Measurements from ENCODE around the gene NNT. TPM values are rescaled to one million over a fixed set of nuclear protein-coding genes. Genes with fewer than 3 reads are reported as not detected.
A peak's percentile ranks its signal among the peaks of the same experiment; 100 is the strongest.
"Not testable (repeated sequence)": the region's sequence is repeated elsewhere in the genome, so short reads cannot be mapped to it uniquely, and the experiment has no call there.

NNT gene
- total RNA-seq, 1 donor from 2014 or later, result 52.2 TPM

DNA sequence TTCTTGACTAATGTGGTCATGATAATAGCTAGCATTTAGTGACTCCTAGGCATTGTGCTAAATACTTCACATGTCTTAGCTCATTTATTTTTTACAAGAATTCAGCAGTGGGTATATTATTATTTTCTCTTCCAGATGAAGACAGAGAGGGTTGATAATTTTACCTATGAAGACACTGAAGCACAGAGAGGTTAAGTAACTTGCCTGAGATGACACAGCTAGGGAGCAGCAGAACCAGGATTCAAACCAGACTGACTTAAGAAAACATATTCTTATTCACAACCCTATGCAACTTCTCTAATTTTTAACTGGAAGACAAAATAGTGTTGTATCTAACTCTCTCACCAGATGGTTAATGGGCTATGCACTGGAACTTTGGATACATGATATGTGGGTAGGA lies 44.8 kb downstream of the NNT start:
- Mint-ChIP-seq H3K9me3 (no peaks in the 10 kb centered on the region), H3K4me1 (no peaks in the 10 kb centered on the region), H3K4me3 (no peak overlapping the region), H3K27me3 (no peaks in the 10 kb centered on the region), H3K27ac (no peak overlapping the region), H3K36me3 (ENCODE audit: low read depth) (peaks cover 39% of the 10 kb centered on the region)
- intact Hi-C loops (cut with micrococcal nuclease), result no loop called here
- no peak for DNase-seq

DNA sequence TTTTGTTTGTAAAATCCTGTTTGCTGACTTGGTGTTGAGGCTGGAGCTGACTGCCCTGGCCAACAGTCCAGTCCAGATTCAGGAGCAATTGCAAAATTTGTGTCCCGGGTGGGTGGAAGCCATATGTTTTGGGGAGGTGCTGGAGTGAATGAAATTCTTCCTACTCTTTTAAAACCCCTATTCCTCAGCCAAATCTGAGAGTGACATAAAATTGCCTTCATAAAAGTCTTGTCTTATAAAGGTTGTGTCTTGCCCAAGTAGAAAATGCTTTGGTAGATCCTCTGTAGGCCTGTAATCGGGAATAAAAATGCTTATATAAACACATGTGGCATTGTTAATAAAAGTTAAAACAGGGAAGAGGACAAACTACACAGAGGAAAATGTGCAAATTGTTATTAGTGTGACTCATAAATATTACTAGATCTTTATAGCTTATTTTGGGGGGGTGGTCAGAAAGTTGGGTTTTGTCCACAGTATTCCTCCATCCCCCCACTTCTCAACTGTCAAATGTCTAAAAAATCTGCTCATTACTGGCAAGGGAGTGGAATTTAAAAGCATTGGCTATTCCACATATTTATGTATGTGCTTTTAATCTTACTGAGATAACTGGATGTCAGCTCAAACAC lies 45.6 kb downstream of the NNT start:
- H3K4me3 Mint-ChIP-seq, result no peak overlapping the region
- no peak for DNase-seq
- H3K4me1 Mint-ChIP-seq, result no peaks in the 10 kb centered on the region
- H3K27ac Mint-ChIP-seq, result no peak overlapping the region
- intact Hi-C loops (cut with micrococcal nuclease), result no loop called here
- H3K9me3 Mint-ChIP-seq, result no peaks in the 10 kb centered on the region
- H3K27me3 Mint-ChIP-seq, result no peaks in the 10 kb centered on the region
- H3K36me3 Mint-ChIP-seq (ENCODE audit: low read depth), result peaks cover 45% of the 10 kb centered on the region

DNA sequence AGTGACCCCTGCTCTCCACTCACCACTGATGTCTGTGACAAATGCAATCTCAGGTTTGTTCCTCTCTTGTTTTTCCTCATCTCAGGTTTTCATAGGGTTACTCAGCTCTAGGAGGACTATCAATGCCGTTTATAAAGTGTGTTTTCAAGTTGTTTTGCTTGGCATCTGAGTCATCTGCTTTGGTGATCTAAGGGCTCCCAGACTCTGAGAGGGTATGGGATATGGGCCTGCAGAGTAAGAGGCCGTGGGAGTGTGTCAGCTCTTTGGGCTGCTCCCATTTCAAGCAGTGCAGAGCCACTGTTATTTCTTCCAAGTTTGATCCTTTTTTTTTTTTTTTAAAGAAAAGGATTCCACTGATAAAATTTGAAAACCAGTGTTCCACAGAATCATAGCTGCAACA lies 46.3 kb downstream of the NNT start:
- H3K4me1 Mint-ChIP-seq, result no peaks in the 10 kb centered on the region
- no peak overlapping the region for H3K27ac Mint-ChIP-seq
- no peak for DNase-seq
- no peak overlapping the region for H3K4me3 Mint-ChIP-seq
- intact Hi-C loops (cut with micrococcal nuclease), result no loop called here
- H3K36me3 Mint-ChIP-seq (ENCODE audit: low read depth), result peaks cover 48% of the 10 kb centered on the region
- H3K9me3 Mint-ChIP-seq, result no peaks in the 10 kb centered on the region
- H3K27me3 Mint-ChIP-seq, result no peaks in the 10 kb centered on the region

DNA sequence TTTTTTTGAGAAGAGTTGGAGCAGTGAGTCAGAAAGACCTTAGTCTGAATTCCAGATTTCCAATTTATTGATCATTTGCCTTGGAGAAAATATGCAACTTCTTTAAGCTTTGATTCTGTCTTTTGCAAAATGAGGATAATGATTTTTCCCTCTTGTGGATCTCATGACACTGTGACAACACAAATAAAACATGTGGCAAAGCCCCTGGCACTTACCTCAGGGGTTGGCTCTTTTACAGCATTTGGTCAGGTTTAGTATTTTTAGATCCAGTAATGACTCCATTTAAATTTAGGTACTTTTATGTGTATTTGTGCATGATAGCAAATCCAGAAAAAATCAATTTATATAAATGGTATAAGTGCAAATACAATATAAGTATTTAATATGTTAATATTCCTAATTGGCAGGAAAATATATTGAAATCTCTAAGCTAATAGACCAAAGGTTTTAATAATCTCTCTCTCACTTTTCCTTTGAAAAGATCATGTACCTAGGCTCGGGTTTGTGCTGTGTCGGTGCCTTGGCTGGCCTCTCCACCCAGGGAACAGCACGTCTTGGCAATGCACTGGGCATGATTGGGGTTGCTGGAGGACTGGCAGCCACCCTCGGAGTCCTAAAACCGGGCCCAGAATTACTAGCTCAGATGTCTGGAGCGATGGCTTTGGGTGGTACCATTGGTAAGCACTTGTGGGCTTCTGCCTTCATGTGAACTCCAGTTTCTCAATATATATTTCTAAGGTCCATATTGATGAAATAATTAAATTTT lies 49.7 kb downstream of the NNT start:
- H3K27ac Mint-ChIP-seq, result no peak overlapping the region
- no peaks in the 10 kb centered on the region for H3K27me3 Mint-ChIP-seq
- no peak overlapping the region for H3K4me3 Mint-ChIP-seq
- H3K9me3 Mint-ChIP-seq, result no peaks in the 10 kb centered on the region
- intact Hi-C loops (cut with micrococcal nuclease), result no loop called here
- H3K36me3 Mint-ChIP-seq (ENCODE audit: low read depth), result peaks cover 55% of the 10 kb centered on the region
- DNase-seq, result no peak
- H3K4me1 Mint-ChIP-seq, result no peaks in the 10 kb centered on the region

DNA sequence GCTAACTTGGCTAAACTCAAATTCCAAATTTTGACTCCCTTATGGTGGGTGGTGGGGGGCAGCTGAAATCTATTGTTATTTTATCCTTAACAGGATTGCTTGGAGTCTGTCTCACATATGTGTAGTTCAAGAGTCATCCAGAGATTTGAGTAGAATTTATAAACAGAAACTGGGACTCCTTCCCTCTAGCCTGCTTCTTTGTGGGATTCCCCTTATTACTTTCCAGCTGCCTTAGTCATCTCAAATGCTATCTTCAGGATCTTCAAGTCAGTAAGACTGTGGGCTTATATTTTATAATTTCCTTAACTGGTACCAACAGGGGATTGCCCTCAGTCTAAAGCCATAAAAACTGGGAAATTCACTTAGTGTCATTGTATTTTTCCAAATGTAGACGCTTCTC lies 55.5 kb downstream of the NNT start:
- no peak overlapping the region for H3K4me3 Mint-ChIP-seq
- DNase-seq, result no peak
- H3K27ac Mint-ChIP-seq, result no peak overlapping the region
- intact Hi-C loops (cut with micrococcal nuclease), result no loop called here
- H3K9me3 Mint-ChIP-seq, result peaks cover 4% of the 10 kb centered on the region
- H3K27me3 Mint-ChIP-seq, result no peaks in the 10 kb centered on the region
- peaks cover 2% of the 10 kb centered on the region for H3K4me1 Mint-ChIP-seq
- H3K36me3 Mint-ChIP-seq (ENCODE audit: low read depth), result peaks cover 57% of the 10 kb centered on the region

DNA sequence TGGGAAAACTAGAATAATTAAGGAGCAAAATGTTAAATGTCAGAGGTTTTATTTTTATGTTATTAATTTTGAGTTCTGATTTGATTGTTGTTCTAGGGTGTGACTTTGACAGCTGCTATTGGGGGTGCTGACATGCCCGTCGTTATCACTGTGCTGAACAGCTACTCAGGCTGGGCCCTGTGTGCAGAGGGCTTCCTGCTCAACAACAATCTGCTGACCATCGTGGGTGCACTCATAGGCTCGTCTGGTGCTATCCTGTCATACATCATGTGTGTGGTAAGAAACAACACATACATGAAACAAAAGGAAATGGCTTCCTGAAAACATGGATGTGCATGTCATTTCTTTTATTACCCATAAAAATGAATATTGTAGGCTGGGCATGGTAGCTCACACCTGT lies 56.1 kb downstream of the NNT start:
- intact Hi-C loops (cut with micrococcal nuclease), result no loop called here
- DNase-seq, result no peak

DNA sequence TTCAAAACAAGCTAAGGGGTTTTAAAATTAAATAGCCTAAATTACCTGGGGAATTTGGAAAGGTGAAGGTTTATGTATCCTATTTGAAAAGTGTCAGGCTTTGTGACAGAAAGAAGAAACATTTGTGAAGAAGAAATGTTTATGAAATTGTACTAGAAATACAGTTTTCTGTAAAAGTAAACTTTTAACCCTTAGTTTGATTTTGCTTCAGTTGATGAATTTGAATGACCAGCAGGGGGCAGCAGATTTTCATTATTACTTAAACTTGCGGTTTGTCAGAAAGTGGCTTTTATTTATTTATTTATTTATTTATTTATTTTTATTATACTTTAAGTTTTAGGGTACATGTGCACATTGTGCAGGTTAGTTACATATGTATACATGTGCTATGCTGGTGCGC lies 58.1 kb downstream of the NNT start:
- Mint-ChIP-seq H3K9me3 (peaks cover 4% of the 10 kb centered on the region), H3K27me3 (no peaks in the 10 kb centered on the region), H3K4me3 (no peak overlapping the region), H3K36me3 (ENCODE audit: low read depth) (peaks cover 59% of the 10 kb centered on the region), H3K4me1 (peaks cover 2% of the 10 kb centered on the region), H3K27ac (no peak overlapping the region)
- DNase-seq, result peak; percentile 62
- intact Hi-C loops (cut with micrococcal nuclease), result no loop called here

More for the DNA sequence above, 56.1 kb downstream of the NNT start:
- no peak overlapping the region for H3K27ac Mint-ChIP-seq
- peaks cover 2% of the 10 kb centered on the region for H3K4me1 Mint-ChIP-seq
- peaks cover 4% of the 10 kb centered on the region for H3K9me3 Mint-ChIP-seq
- peaks cover 60% of the 10 kb centered on the region for H3K36me3 Mint-ChIP-seq (ENCODE audit: low read depth)
- no peak overlapping the region for H3K4me3 Mint-ChIP-seq
- no peaks in the 10 kb centered on the region for H3K27me3 Mint-ChIP-seq

DNA sequence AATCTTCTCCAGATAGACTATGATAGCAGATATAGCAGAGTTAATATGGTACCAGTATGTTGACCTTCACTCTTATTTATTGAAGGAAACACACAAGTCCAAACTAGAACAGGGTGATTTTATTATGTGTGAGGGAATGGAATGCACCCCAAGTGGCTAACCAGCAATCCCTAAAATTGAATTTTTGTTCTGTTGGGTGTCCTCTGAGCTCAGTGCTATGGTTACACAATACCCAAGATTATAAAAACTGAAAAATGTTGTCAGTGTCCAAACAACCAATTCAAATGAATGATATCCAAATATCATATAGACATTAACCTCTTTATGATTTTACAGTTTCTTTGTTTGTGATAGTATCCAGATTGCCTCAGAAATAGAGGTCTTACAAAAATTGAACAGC lies 60.9 kb downstream of the NNT start:
- Mint-ChIP-seq H3K4me1 (no peaks in the 10 kb centered on the region), H3K36me3 (ENCODE audit: low read depth) (peaks cover 59% of the 10 kb centered on the region), H3K4me3 (no peak overlapping the region), H3K9me3 (peaks cover 9% of the 10 kb centered on the region), H3K27me3 (no peaks in the 10 kb centered on the region), H3K27ac (no peak overlapping the region)
- intact Hi-C loops (cut with micrococcal nuclease), result no loop called here
- DNase-seq, result no peak

DNA sequence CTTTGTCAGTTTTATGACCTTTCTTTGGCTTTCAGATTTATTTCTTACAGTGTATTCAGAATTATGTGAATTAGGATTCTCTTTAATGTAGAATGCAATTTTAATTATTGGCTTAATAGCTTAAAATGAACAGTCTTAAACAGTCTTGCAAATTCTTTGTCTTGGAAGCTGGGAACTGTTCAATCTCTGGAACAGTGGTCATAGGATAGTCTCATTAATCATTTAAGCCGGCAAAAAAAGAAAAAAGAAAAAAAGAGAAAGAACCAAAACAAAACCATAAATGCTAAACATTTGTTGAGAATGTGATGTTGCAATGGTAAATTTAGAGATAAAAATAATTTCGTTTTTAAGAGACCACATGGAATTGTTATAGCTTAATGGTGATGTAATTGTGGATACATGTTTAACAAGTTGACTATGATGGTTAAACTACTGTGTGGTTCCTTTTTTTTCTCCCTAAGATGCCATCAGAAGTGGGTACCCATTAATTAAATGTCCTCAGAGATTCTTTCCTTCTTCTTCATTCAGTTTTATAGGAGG lies 61.6 kb downstream of the NNT start:
- Mint-ChIP-seq H3K4me1 (no peaks in the 10 kb centered on the region), H3K36me3 (ENCODE audit: low read depth) (peaks cover 54% of the 10 kb centered on the region), H3K27ac (no peak overlapping the region), H3K9me3 (peaks cover 9% of the 10 kb centered on the region), H3K4me3 (no peak overlapping the region), H3K27me3 (no peaks in the 10 kb centered on the region)
- intact Hi-C loops (cut with micrococcal nuclease), result no loop called here
- no peak for DNase-seq

DNA sequence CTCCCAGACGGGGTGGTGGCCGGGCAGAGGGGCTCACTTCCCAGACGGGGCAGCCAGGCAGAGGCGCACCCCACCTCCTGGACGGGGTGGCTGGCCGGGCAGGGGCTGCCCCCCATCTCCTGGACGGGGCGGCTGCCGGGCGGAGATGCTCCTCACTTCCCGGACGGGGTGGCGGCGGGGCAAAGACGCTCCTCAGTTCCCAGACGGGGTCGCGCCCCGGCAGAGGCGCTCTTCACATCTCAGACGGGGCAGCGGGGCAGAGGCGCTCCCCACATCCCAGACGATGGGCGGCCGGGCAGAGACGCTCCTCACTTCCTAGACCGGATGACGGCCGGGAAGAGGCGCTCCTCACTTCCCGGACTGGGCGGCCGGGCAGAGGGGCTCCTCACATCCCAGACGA lies 62.8 kb downstream of the NNT start:
- peaks cover 51% of the 10 kb centered on the region for H3K36me3 Mint-ChIP-seq (ENCODE audit: low read depth)
- intact Hi-C loops (cut with micrococcal nuclease); H3K9me3 Mint-ChIP-seq; DNase-seq; H3K27me3 Mint-ChIP-seq; H3K4me1 Mint-ChIP-seq; H3K27ac Mint-ChIP-seq; H3K4me3 Mint-ChIP-seq: not testable (repeated sequence)

DNA sequence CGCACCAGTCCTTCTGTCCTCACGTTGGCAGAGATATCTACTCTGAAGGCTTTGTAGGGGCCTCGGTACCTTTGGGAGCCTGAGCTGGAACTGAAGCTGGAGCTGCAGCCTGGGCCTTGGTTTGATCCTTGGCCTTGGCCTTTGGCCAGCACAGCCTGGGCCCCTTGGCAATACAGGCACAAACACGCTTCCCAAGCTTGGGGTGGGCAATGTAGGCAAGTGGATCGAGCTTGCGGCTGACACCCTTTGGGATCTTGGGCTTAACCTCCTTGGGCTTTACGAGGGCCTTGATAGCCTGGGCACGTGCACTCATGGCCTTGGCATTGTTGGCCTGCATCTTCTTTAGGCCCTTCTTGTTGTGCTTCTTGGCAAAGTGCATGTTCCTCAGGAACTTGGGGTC lies 63.7 kb downstream of the NNT start:
- H3K9me3 Mint-ChIP-seq; intact Hi-C loops (cut with micrococcal nuclease); H3K27ac Mint-ChIP-seq; DNase-seq; H3K4me3 Mint-ChIP-seq; H3K4me1 Mint-ChIP-seq; H3K27me3 Mint-ChIP-seq: not testable (repeated sequence)
- peaks cover 50% of the 10 kb centered on the region for H3K36me3 Mint-ChIP-seq (ENCODE audit: low read depth)

DNA sequence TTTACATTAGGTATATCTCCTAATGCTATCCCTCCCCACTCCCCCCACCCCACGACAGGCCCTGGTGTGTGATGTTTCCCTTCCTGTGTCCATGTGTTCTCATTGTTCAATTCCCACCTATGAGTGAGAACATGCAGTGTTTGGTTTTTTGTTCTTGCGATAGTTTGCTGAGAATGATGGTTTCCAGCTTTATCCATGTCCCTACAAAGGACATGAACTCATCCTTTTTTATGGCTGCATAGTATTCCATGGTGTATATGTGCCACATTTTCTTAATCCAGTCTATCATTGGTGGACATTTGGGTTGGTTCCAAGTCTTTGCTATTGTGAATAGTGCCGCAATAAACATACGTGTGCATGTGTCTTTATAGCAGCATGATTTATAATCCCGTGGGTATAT lies 64.4 kb downstream of the NNT start:
- H3K4me3 Mint-ChIP-seq; H3K27me3 Mint-ChIP-seq; H3K4me1 Mint-ChIP-seq; intact Hi-C loops (cut with micrococcal nuclease); H3K27ac Mint-ChIP-seq; H3K9me3 Mint-ChIP-seq; DNase-seq: not testable (repeated sequence)
- H3K36me3 Mint-ChIP-seq (ENCODE audit: low read depth), result peaks cover 52% of the 10 kb centered on the region

DNA sequence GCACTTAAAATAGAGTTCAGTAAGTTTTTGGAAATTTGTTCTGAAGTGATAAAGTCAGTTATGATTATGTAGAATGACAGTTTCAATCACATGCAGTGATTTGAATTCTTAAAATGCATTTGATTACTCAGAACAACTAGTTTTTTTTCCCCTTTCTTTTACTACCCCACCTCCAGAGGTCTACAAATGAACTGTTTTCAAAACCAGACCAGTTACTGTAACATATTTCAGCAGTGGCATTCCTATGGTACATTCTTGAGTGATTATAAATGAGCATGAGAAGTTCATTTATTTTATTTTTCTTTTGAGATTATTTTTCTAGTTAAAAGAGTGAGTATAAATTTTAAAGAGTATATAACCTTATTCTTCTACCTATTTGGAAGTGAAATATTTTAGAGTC lies 71.6 kb downstream of the NNT start:
- H3K27me3 Mint-ChIP-seq, result no peaks in the 10 kb centered on the region
- no peak overlapping the region for H3K4me3 Mint-ChIP-seq
- DNase-seq, result no peak
- H3K4me1 Mint-ChIP-seq, result peaks cover 1% of the 10 kb centered on the region
- intact Hi-C loops (cut with micrococcal nuclease), result no loop called here
- no peak overlapping the region for H3K27ac Mint-ChIP-seq
- H3K9me3 Mint-ChIP-seq, result no peaks in the 10 kb centered on the region
- H3K36me3 Mint-ChIP-seq (ENCODE audit: low read depth), result peaks cover 30% of the 10 kb centered on the region

DNA sequence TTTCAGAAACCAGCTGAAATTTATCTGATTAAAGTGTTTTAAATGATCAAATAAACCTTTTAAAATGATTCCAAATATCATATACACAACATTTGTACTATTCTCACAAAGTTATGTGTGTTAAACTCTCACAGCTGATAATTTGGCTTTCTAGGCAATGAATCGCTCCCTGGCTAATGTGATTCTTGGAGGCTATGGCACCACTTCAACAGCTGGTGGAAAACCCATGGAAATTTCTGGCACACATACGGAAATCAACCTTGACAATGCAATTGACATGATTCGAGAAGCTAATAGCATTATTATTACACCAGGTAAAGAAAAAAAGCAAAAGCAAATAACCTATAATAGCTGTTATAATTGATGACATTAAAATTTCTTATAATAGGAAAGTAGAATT lies 72.4 kb downstream of the NNT start:
- DNase-seq, result no peak
- Mint-ChIP-seq H3K4me3 (no peak overlapping the region), H3K4me1 (peaks cover 1% of the 10 kb centered on the region), H3K36me3 (ENCODE audit: low read depth) (peaks cover 27% of the 10 kb centered on the region), H3K27me3 (no peaks in the 10 kb centered on the region), H3K9me3 (no peaks in the 10 kb centered on the region), H3K27ac (no peak overlapping the region)
- intact Hi-C loops (cut with micrococcal nuclease), result no loop called here
